ENCODE measurements around the gene BAX.

The BAX gene

GRCh38 chr19:48963371-48964204 lies 8.9 kb downstream of the BAX start:
- Histone ChIP-seq H3K4me3 (ENCODE audit: insufficient read length, low read depth) (peak overlapping the region; percentile 58), H3K4me1 (ENCODE audit: insufficient read depth, insufficient read length) (peaks cover 1% of the 10 kb centered on the region), H3K27me3 (ENCODE audit: insufficient read depth, insufficient read length) (no peaks in the 10 kb centered on the region), H3K36me3 (ENCODE audit: insufficient read depth, insufficient read length, low read length) (peaks cover 38% of the 10 kb centered on the region), H3K9me3 (ENCODE audit: insufficient read depth, low read length) (no peaks in the 10 kb centered on the region; the same call in 1 of the 2 replicates), H3K9ac (ENCODE audit: insufficient read length, low read depth) (peak overlapping the region; percentile 97)
- TF ChIP-seq ZNF274 (IDR thresholded peaks at IDR 0.05; ENCODE audit: low read depth, low read length) (no peak), YY1 (IDR thresholded peaks at IDR 0.05; ENCODE audit: insufficient read depth, insufficient read length) (no peak), SUZ12 (IDR thresholded peaks at IDR 0.05; ENCODE audit: extremely low read depth, insufficient read depth, insufficient read length) (no peak)
- no peak for DNase-seq (ENCODE audit: low read depth, low spot score)

DNA sequence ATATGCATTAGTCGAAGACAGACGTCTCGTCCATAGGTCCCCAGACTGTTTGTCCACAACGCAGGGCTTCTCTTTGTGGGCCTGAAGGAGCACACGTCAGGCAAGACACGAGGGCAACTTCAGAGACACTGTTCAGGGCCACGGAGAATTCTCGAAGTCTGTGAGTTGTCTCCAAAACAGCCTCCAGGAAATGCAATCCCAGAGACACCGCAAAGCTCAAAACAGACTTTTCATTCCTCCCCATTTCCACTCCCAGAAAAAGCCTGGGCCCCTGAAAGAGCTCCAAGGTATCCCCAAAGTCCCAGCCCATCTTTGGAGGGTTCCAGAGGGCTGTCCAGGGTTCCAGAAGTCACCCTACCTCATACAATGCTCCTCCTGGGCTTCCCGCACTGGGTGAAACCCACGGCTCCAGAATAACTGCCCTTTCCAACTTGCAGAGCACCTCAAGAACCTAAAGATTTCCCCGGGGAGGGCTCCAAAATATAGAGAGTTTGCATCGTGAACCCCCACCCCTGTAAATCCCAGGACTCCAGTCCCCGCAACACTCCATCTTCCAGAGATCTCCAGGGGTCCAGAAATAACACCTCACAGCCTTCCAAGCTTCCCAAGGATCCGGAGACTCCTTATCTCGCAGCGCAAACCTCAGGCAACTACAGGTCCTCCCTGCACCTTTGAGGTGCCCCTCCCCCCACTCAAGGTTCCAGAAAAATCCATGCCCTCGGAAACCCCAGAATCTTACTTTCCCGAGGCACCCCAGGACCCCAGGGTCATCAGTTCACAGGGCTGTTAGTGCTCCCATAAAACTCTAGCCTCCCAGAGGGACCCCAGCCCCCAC lies 9.7 kb downstream of the BAX start:
- H3K36me3 ChIP-seq (ENCODE audit: insufficient read depth, insufficient read length, low read length): peaks cover 46% of the 10 kb centered on the region
- peaks cover 1% of the 10 kb centered on the region for H3K4me1 ChIP-seq (ENCODE audit: insufficient read depth, insufficient read length)
- no peaks in the 10 kb centered on the region for H3K27me3 ChIP-seq (ENCODE audit: insufficient read depth, insufficient read length)
- peak overlapping the region; percentile 97 for H3K9ac ChIP-seq (ENCODE audit: insufficient read length, low read depth)
- TF ChIP-seq SUZ12 (IDR thresholded peaks at IDR 0.05; ENCODE audit: extremely low read depth, insufficient read depth, insufficient read length) (no peak), YY1 (IDR thresholded peaks at IDR 0.05; ENCODE audit: insufficient read depth, insufficient read length) (no peak), ZNF274 (IDR thresholded peaks at IDR 0.05; ENCODE audit: low read depth, low read length) (no peak)
- no peaks in the 10 kb centered on the region; the same call in 1 of the 2 replicates for H3K9me3 ChIP-seq (ENCODE audit: insufficient read depth, low read length)
- no peak for DNase-seq (ENCODE audit: low read depth, low spot score)
- peak overlapping the region; percentile 58 for H3K4me3 ChIP-seq (ENCODE audit: insufficient read length, low read depth)

DNA sequence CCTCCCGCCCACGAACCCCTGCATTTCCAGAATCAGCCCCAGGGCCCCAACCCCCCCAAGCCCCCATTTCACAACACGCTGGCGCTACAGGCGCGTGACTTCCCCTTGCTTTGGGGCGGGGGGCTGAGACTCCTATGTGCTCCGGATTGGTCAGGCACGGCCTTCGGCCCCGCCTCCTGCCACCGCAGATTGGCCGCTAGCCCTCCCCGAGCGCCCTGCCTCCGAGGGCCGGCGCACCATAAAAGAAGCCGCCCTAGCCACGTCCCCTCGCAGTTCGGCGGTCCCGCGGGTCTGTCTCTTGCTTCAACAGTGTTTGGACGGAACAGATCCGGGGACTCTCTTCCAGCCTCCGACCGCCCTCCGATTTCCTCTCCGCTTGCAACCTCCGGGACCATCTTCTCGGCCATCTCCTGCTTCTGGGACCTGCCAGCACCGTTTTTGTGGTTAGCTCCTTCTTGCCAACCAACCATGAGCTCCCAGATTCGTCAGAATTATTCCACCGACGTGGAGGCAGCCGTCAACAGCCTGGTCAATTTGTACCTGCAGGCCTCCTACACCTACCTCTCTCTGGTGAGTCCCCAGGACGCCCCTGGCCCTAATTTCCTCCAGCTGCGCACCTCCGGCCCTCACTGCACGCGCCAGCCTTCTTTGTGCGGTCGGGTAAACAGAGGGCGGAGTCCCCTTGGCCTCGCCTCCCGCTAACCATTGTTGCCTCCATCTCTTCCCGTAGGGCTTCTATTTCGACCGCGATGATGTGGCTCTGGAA lies 10.5 kb downstream of the BAX start, which contains the start of gene FTL:
TSS of gene FTL (plus strand) at position 270 of the 766 bp plus-strand sequence. CDS start at position 469, 199 bp downstream.
- Histone ChIP-seq H3K9me3 (ENCODE audit: insufficient read depth, low read length) (no peaks in the 10 kb centered on the region; the same call in 1 of the 2 replicates), H3K9ac (ENCODE audit: insufficient read length, low read depth) (peak within 1 kb of the TSS; percentile 97), H3K36me3 (ENCODE audit: insufficient read depth, insufficient read length, low read length) (peaks cover 54% of the 10 kb centered on the region), H3K27me3 (ENCODE audit: insufficient read depth, insufficient read length) (no peaks in the 10 kb centered on the region), H3K4me3 (ENCODE audit: insufficient read length, low read depth) (peak within 1 kb of the TSS; percentile 83), H3K4me1 (ENCODE audit: insufficient read depth, insufficient read length) (peaks cover 1% of the 10 kb centered on the region)
- DNase-seq (ENCODE audit: low read depth, low spot score): peak; percentile 79
- TF ChIP-seq SUZ12 (IDR thresholded peaks at IDR 0.05; ENCODE audit: extremely low read depth, insufficient read depth, insufficient read length): no peak
- no peak for TF ChIP-seq ZNF274 (IDR thresholded peaks at IDR 0.05; ENCODE audit: low read depth, low read length)
- no peak for TF ChIP-seq YY1 (IDR thresholded peaks at IDR 0.05; ENCODE audit: insufficient read depth, insufficient read length)

GRCh38 chr19:48965806-48966540 lies 11.3 kb downstream of the BAX start:
- Histone ChIP-seq H3K36me3 (ENCODE audit: insufficient read depth, insufficient read length, low read length) (peaks cover 56% of the 10 kb centered on the region), H3K9me3 (ENCODE audit: insufficient read depth, low read length) (no peaks in the 10 kb centered on the region; the same call in 1 of the 2 replicates), H3K9ac (ENCODE audit: insufficient read length, low read depth) (peak overlapping the region; percentile 94), H3K4me3 (ENCODE audit: insufficient read length, low read depth) (peak overlapping the region; percentile 83), H3K27me3 (ENCODE audit: insufficient read depth, insufficient read length) (no peaks in the 10 kb centered on the region), H3K4me1 (ENCODE audit: insufficient read depth, insufficient read length) (peaks cover 3% of the 10 kb centered on the region)
- TF ChIP-seq YY1 (IDR thresholded peaks at IDR 0.05; ENCODE audit: insufficient read depth, insufficient read length): no peak
- no peak for TF ChIP-seq ZNF274 (IDR thresholded peaks at IDR 0.05; ENCODE audit: low read depth, low read length)
- no peak for TF ChIP-seq SUZ12 (IDR thresholded peaks at IDR 0.05; ENCODE audit: extremely low read depth, insufficient read depth, insufficient read length)
- DNase-seq (ENCODE audit: low read depth, low spot score): no peak

- Histone ChIP-seq H3K4me3 (ENCODE audit: insufficient read length, low read depth) (peak overlapping the region; percentile 83), H3K4me1 (ENCODE audit: insufficient read depth, insufficient read length) (peaks cover 2% of the 10 kb centered on the region), H3K9me3 (ENCODE audit: insufficient read depth, low read length) (no peaks in the 10 kb centered on the region; the same call in 1 of the 2 replicates), H3K27me3 (ENCODE audit: insufficient read depth, insufficient read length) (no peaks in the 10 kb centered on the region), H3K36me3 (ENCODE audit: insufficient read depth, insufficient read length, low read length) (peaks cover 51% of the 10 kb centered on the region), H3K9ac (ENCODE audit: insufficient read length, low read depth) (peak overlapping the region; percentile 94)
- TF ChIP-seq SUZ12 (IDR thresholded peaks at IDR 0.05; ENCODE audit: extremely low read depth, insufficient read depth, insufficient read length) (no peak), YY1 (IDR thresholded peaks at IDR 0.05; ENCODE audit: insufficient read depth, insufficient read length) (no peak), ZNF274 (IDR thresholded peaks at IDR 0.05; ENCODE audit: low read depth, low read length) (no peak)
- no peak for DNase-seq (ENCODE audit: low read depth, low spot score)
Measured at GRCh38 chr19:48966541-48967345, 12.1 kb downstream of the BAX start.
